ENCODE results near the gene SND1. TPM values are rescaled to one million over a fixed set of nuclear protein-coding genes. Genes with fewer than 3 reads are reported as not detected.
"Not testable (repeated sequence)": the region's sequence is repeated elsewhere in the genome, so short reads cannot be mapped to it uniquely, and the experiment has no call there.

SND1 gene
- total and polyA plus RNA-seq, 5 donors from 2014 or later, result 84.4 to 121 (median 86.9) TPM

GRCh38 chr7:127902753-127903152 is 250.8 kb downstream of the SND1 start:
- Mint-ChIP-seq H3K36me3 (peaks cover 32% of the 10 kb centered on the region), H3K4me1 (peaks cover 5 to 32% (median 16%) of the 10 kb centered on the region in 4 donors)
- peaks cover 18% of the 10 kb centered on the region for H3K36me3 ChIP-seq (ENCODE audit: control insufficient read depth, insufficient read depth, low read length)
- not testable (repeated sequence) for H3K27me3 ChIP-seq (ENCODE audit: control insufficient read depth, insufficient read depth, low read length); H3K27ac Mint-ChIP-seq; H3K27me3 Mint-ChIP-seq; H3K4me3 ChIP-seq (ENCODE audit: low read depth, low read length); H3K4me3 Mint-ChIP-seq; DNase-seq; H3K9me3 ChIP-seq (ENCODE audit: control insufficient read depth in 2 of 2, low read length in 2 of 2); H3K27ac ChIP-seq (ENCODE audit: insufficient read depth, low read length, poor library complexity, severe bottlenecking); H3K4me1 ChIP-seq (ENCODE audit: control insufficient read depth, insufficient read depth, low read length, poor library complexity, severe bottlenecking); H3K9me3 Mint-ChIP-seq; ATAC-seq (ENCODE audit: low read depth in 2 of 2)

DNA sequence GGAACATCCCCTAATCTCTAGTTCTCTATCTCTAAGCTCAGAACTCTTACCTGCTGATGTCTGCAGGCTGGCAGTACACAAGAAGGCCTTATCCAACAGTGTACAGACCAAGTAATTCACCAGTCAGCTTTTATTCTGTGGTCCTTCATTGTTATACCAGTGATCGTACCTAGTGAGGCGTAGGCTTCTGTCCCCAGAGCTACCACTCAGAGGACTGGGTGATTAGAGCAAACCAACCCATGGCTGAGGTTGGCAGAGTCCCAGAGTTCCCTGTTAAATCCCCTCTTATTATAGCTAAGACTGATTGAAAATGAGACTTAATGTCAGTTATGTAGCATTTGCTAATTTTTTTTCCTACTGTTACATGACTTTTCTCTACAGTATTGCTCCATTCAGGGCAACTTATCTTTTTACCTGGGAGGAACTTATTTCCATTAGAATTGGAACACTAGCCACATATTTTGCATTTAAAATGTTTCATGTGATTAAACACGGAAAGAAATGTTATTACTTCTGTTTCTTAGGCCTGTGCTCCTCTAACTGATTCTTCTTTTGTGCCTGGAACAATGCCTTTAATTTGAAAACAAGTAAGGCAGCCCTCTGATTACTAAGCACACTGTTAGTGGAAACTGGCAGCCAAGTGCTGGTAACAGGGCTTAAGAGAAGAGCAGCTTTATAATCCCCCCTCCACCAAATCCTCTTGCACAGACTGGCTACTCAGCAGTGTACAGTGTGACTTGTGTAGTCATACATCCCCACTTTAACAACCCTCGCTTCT is 252.1 kb downstream of the SND1 start:
- no peak for DNase-seq
- no peak overlapping the region for H3K27ac Mint-ChIP-seq
- Histone ChIP-seq H3K9me3 (ENCODE audit: control insufficient read depth in 2 of 2, low read length in 2 of 2) (no peaks in the 10 kb centered on the region), H3K4me1 (ENCODE audit: control insufficient read depth, insufficient read depth, low read length, poor library complexity, severe bottlenecking) (no peaks in the 10 kb centered on the region), H3K36me3 (ENCODE audit: control insufficient read depth, insufficient read depth, low read length) (peaks cover 21% of the 10 kb centered on the region), H3K27me3 (ENCODE audit: control insufficient read depth, insufficient read depth, low read length) (no peaks in the 10 kb centered on the region), H3K27ac (ENCODE audit: insufficient read depth, low read length, poor library complexity, severe bottlenecking) (no peak overlapping the region), H3K4me3 (ENCODE audit: low read depth, low read length) (no peak overlapping the region)
- no peaks in the 10 kb centered on the region for H3K9me3 Mint-ChIP-seq
- H3K4me1 Mint-ChIP-seq, result peaks cover 5 to 34% (median 21%) of the 10 kb centered on the region in 4 donors
- H3K27me3 Mint-ChIP-seq, result no peaks in the 10 kb centered on the region
- H3K36me3 Mint-ChIP-seq, result peaks cover 32% of the 10 kb centered on the region
- no peak for ATAC-seq (ENCODE audit: low read depth in 2 of 2)
- no peak overlapping the region for H3K4me3 Mint-ChIP-seq

DNA sequence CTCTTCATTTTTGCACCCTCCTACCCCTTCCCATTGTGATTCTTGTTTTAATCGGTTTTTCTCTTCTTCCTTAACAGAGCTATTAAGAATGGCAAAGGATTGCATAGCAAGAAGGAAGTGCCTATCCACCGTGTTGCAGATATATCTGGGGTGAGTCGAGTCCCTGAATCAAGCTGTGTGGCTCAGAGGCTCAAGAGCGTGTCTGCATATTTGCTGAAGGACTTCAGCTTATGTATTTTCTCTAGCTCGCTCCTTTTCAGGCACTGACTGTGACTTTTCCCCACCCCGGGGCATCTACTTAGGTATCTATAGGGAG is 252.6 kb downstream of the SND1 start:
- H3K27ac Mint-ChIP-seq, result no peak overlapping the region
- no peak overlapping the region for H3K4me3 Mint-ChIP-seq
- peaks cover 5 to 31% (median 17%) of the 10 kb centered on the region in 4 donors for H3K4me1 Mint-ChIP-seq

DNA sequence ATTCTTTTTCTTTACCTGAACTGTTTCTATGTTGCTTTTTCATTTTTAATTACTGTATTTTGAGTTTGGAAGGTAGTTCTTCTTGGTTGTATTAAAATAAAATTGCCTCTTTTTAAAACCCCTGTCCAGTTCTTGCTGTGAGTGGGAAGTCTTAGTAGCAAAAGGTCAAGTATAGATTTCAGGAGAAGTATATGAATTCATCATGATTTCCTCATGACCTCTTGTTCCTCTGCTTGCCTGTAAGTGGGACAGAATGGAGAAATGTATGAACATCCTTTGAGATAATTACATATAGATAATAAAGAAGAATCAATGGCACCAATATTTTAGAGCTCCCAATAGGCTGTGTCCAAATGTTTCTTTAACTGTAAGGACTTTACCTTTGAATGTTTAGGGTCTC is 253.0 kb downstream of the SND1 start:
- Mint-ChIP-seq H3K27me3 (no peaks in the 10 kb centered on the region), H3K36me3 (peaks cover 27% of the 10 kb centered on the region), H3K27ac (no peak overlapping the region), H3K9me3 (no peaks in the 10 kb centered on the region), H3K4me1 (peaks cover 5 to 32% (median 15%) of the 10 kb centered on the region in 4 donors), H3K4me3 (no peak overlapping the region)
- Histone ChIP-seq H3K4me1 (ENCODE audit: control insufficient read depth, insufficient read depth, low read length, poor library complexity, severe bottlenecking) (no peaks in the 10 kb centered on the region), H3K27me3 (ENCODE audit: control insufficient read depth, insufficient read depth, low read length) (no peaks in the 10 kb centered on the region), H3K9me3 (ENCODE audit: control insufficient read depth in 2 of 2, low read length in 2 of 2) (no peaks in the 10 kb centered on the region), H3K36me3 (ENCODE audit: control insufficient read depth, insufficient read depth, low read length) (peaks cover 24% of the 10 kb centered on the region), H3K4me3 (ENCODE audit: low read depth, low read length) (no peak overlapping the region), H3K27ac (ENCODE audit: insufficient read depth, low read length, poor library complexity, severe bottlenecking) (no peak overlapping the region)
- DNase-seq (no peak), ATAC-seq (ENCODE audit: low read depth in 2 of 2) (no peak)

More for the DNA sequence above, 252.6 kb downstream of the SND1 start:
- no peaks in the 10 kb centered on the region for H3K9me3 ChIP-seq (ENCODE audit: control insufficient read depth in 2 of 2, low read length in 2 of 2)
- DNase-seq (no peak), ATAC-seq (ENCODE audit: low read depth in 2 of 2) (no peak)
- H3K27ac ChIP-seq (ENCODE audit: insufficient read depth, low read length, poor library complexity, severe bottlenecking), result no peak overlapping the region
- H3K4me1 ChIP-seq (ENCODE audit: control insufficient read depth, insufficient read depth, low read length, poor library complexity, severe bottlenecking), result no peaks in the 10 kb centered on the region
- Mint-ChIP-seq H3K36me3 (peaks cover 27% of the 10 kb centered on the region), H3K27me3 (no peaks in the 10 kb centered on the region), H3K9me3 (no peaks in the 10 kb centered on the region)
- no peaks in the 10 kb centered on the region for H3K27me3 ChIP-seq (ENCODE audit: control insufficient read depth, insufficient read depth, low read length)
- H3K36me3 ChIP-seq (ENCODE audit: control insufficient read depth, insufficient read depth, low read length), result peaks cover 24% of the 10 kb centered on the region
- H3K4me3 ChIP-seq (ENCODE audit: low read depth, low read length), result no peak overlapping the region

DNA sequence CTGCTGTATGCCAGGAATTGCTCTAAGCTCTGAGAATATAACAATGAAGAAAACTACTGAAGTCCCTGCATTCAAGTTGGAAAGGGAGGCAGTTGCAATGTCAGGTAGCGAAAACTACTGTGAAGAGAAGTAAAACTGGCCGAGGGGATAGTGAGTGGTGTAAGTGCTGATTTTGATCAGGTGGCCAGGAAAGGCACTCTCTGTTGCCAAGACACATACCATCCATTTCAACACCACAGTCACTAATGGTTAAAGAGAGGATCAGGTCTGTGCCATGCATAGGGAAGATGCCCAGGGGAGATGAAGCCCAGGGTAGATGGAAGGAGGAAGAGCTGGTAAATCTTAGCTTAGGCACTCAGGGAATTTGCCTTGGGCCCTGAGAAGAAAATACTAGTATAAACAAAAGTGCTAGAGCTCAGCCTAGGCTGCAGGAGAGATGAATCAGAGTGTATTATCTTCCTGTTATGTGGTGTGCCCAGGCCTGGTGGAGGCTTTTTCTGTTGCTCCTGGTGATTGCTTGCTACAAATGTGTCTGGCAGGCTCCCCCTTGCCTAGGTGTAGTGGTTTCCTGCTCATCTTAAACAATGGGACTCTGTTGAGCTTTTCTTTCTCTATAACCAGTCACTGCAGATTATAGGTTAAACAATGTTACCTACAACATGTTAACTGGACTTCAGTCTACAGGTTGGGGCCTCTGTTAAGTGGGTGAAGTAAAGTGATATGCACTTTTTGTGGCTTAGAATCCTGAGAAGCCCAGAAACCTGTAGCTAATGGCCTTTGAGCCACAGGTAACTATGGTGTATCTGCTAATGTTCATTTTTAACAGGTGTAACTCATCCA is 253.7 kb downstream of the SND1 start:
- Mint-ChIP-seq H3K4me1 (peaks cover 5 to 32% (median 15%) of the 10 kb centered on the region in 4 donors), H3K27me3 (no peaks in the 10 kb centered on the region), H3K9me3 (no peaks in the 10 kb centered on the region), H3K4me3 (no peak overlapping the region), H3K36me3 (peaks cover 32% of the 10 kb centered on the region), H3K27ac (peak overlapping the region in 2 of 3 donors; percentile 32 to 51)
- H3K36me3 ChIP-seq (ENCODE audit: control insufficient read depth, insufficient read depth, low read length), result peaks cover 24% of the 10 kb centered on the region
- peak in 1 of 3 donors; percentile 43 for DNase-seq
- no peaks in the 10 kb centered on the region for H3K9me3 ChIP-seq (ENCODE audit: control insufficient read depth in 2 of 2, low read length in 2 of 2)
- no peaks in the 10 kb centered on the region for H3K4me1 ChIP-seq (ENCODE audit: control insufficient read depth, insufficient read depth, low read length, poor library complexity, severe bottlenecking)
- H3K4me3 ChIP-seq (ENCODE audit: low read depth, low read length), result no peak overlapping the region
- H3K27me3 ChIP-seq (ENCODE audit: control insufficient read depth, insufficient read depth, low read length), result no peaks in the 10 kb centered on the region
- ATAC-seq (ENCODE audit: low read depth in 2 of 2), result no peak
- no peak overlapping the region for H3K27ac ChIP-seq (ENCODE audit: insufficient read depth, low read length, poor library complexity, severe bottlenecking)

DNA sequence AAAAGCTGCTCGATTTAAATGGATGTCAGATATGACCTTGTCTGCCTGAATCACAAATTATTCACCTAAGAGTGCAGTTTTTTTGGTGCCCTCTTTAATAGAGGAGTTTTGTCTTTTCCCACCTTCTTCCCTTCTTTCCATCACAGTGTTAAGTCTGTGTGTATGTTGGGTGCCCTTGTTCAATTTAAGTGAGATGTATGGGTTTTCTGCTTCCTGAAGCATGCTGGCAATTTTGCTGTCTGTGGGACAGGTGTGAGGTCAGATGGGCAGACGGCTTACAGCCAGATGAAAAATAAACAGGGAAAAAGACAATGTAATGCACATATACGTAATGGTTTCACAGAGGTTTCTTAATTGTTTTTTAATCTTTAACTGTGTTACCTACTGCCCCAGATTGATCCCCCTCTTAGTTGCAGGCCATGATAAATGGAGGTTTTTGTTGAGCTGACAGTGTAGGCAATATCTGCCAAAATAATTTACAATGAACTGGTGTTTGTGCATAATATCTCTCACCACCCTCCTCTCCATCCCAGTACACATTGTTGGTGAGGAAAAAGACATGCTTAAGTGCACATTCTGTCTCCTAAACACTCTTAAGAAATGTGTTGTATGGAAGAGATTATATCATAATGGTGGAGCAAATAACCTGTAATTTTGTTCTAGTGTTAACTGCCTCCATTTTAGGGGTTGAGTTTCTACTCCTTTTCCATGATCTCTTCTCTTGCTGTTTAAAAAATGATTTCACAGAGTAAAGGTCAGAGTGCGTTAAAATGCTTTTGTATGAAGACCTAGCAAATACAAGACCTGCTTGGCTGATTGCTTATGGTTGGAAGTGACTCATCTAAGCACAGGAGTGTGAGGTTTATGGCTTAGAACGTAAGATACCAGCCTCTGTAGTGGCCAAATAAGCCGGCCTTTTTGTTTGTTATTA is 255.4 kb downstream of the SND1 start:
- H3K27ac Mint-ChIP-seq, result no peak overlapping the region
- H3K9me3 ChIP-seq (ENCODE audit: control insufficient read depth in 2 of 2, low read length in 2 of 2), result no peaks in the 10 kb centered on the region
- ATAC-seq (ENCODE audit: low read depth in 2 of 2), result no peak
- no peak overlapping the region for H3K4me3 ChIP-seq (ENCODE audit: low read depth, low read length)
- DNase-seq, result no peak
- H3K36me3 Mint-ChIP-seq, result peaks cover 28% of the 10 kb centered on the region
- peaks cover 0 to 27% (median 15%) of the 10 kb centered on the region in 4 donors for H3K4me1 Mint-ChIP-seq
- no peaks in the 10 kb centered on the region for H3K9me3 Mint-ChIP-seq
- no peaks in the 10 kb centered on the region for H3K27me3 Mint-ChIP-seq
- no peak overlapping the region for H3K4me3 Mint-ChIP-seq
- no peak overlapping the region for H3K27ac ChIP-seq (ENCODE audit: insufficient read depth, low read length, poor library complexity, severe bottlenecking)
- no peaks in the 10 kb centered on the region for H3K4me1 ChIP-seq (ENCODE audit: control insufficient read depth, insufficient read depth, low read length, poor library complexity, severe bottlenecking)
- peaks cover 24% of the 10 kb centered on the region for H3K36me3 ChIP-seq (ENCODE audit: control insufficient read depth, insufficient read depth, low read length)
- H3K27me3 ChIP-seq (ENCODE audit: control insufficient read depth, insufficient read depth, low read length), result no peaks in the 10 kb centered on the region

DNA sequence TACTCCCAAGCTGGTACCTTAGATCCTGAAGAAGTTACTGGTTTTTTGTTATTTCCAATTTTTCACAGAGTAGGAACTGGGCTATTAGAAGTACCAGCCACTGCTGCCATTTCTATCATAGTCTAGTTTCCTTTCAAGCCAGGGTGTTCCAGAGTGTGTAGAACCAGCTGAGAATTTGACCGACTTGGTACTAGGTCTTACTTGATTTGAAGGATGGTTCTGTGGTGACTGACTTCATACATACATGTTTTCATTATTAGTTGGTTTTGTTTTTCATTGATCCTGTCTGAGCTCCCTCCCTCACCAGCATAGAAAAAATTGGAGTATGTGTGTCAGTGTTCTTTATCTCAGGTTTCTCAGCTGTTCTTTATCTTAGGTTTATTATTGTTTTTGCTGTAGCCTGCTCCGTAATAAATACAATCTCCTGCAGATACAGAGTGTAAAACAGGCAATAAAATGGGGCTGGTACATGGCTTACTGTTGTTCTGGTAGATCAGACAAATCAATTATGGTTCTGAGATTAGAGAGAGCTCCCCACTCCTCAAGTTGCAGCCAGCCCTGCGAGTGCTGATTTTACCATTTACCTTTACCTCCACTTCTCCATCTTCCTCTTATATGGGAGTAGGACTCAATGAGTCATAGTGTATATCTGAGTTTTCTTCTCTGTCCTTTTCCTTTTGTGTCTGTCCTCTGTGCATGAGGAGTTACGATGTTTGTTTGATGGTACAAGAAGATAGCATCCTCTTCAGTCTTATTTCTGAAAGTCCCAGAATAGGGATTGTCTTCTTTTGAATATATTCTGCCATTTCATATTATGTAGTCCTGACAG is 256.6 kb downstream of the SND1 start:
- H3K27me3 Mint-ChIP-seq, result no peaks in the 10 kb centered on the region
- no peak for ATAC-seq (ENCODE audit: low read depth in 2 of 2)

More for the DNA sequence above, 256.6 kb downstream of the SND1 start:
- Mint-ChIP-seq H3K4me1 (peaks cover 0 to 27% (median 15%) of the 10 kb centered on the region in 4 donors), H3K36me3 (peaks cover 28% of the 10 kb centered on the region), H3K27ac (no peak overlapping the region), H3K4me3 (no peak overlapping the region), H3K9me3 (no peaks in the 10 kb centered on the region)
- Histone ChIP-seq H3K4me1 (ENCODE audit: control insufficient read depth, insufficient read depth, low read length, poor library complexity, severe bottlenecking) (no peaks in the 10 kb centered on the region), H3K4me3 (ENCODE audit: low read depth, low read length) (no peak overlapping the region), H3K27ac (ENCODE audit: insufficient read depth, low read length, poor library complexity, severe bottlenecking) (no peak overlapping the region), H3K36me3 (ENCODE audit: control insufficient read depth, insufficient read depth, low read length) (peaks cover 24% of the 10 kb centered on the region), H3K27me3 (ENCODE audit: control insufficient read depth, insufficient read depth, low read length) (no peaks in the 10 kb centered on the region), H3K9me3 (ENCODE audit: control insufficient read depth in 2 of 2, low read length in 2 of 2) (no peaks in the 10 kb centered on the region)
- no peak for DNase-seq
